ENCODE data around the gene SESN1.

SESN1 gene

DNA sequence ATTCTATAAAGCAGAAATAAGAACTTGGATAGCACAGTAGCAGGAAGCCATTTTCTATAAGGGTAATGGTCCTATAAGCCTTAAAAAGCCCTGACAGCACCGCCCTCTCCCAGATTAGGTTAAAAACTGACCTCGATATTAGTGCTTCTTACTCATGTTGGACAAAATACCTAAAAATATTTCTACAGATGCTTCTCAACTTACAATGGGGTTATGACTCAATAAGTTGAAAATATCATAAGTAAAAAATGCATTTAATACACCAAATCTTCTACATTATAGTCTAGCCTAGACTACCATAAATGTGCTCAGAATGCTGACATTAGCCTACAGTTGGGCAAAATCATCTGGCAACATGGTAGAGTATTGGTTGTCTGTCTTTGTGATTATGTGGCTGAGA is 70.3 kb downstream of the SESN1 start:
- no peak for FAIRE-seq

DNA sequence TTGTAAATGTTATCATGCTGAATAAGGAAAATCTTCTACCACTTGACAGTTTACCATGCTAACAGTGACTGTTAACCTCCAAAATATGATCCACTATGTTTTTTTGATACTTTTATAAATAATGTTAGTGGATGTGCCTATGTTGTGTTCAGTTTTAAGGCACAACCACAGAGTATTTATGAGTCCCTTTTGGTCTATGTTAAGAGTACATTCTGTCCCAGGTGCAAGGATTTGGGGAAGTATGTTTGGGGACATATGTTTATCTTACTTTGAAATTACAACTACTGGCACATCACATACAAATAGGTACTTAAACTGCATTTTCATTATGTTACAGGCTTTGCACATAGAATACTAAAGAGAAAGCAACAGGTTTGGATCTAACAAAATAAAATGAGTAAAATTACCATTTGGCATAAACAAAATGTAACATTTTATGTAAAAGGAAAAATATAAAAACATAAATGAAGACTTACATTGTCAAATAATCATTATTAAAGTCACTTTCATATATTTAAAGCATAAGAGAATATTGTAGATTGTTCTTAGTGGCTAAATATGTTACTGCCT is 71.2 kb downstream of the SESN1 start:
- peak; percentile 74 for FAIRE-seq

DNA sequence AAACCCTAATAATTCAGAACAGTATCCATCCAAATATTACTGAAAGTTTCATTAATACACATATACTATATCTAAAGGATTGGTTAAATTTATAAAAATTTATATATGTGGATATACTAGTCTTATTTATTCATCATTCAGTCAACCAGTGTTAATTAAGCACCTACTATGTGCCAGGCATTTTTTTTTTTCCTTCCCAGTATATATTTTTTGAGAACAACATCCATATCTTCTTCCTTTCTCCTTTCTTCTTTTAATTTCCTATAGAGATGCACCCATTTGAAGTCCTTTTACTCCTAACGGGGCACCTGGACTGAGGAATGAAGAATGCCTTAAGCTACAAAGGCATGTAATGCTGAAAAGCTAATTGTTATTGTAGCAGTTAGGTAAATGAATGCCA is 72.8 kb downstream of the SESN1 start:
- FAIRE-seq, result no peak

DNA sequence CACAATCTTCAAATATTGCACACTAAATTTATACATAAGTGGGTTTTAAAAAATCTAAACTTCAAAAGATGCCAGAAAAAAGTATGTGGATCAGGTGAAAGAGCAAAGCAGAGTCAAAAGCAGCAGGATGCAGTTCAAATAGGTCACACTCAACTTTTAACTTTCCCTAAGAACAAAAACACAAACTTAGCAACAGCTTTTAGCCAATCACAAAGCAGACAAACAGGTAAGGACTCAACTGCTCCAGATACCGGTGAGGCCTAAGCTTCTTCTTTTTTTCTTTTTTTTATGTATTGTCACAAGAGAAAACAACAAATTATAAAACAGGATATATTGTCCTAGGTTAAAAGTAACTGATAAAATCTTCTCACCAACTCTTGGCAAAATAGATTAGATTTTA is 74.7 kb downstream of the SESN1 start:
- FAIRE-seq, result peak; percentile 17

DNA sequence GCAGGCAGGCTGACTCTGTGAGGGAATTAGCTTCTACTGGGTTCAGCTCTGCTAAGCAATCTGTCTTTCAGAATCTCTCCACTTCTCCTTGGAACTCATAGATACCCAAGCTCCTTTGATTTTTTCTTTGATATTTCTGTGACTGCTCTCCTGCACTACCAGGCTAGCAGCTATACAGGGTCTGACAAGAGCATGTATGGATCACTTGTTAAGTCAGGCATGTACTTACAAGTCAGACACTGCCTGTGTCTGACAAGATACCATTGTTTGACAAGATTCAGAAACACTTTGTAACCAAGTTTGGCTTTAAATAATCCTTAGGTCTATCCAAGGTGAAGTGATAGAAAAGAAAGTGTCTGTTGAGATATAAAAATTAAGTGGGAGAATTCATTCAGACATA is 79.5 kb downstream of the SESN1 start:
- no peak for FAIRE-seq

DNA sequence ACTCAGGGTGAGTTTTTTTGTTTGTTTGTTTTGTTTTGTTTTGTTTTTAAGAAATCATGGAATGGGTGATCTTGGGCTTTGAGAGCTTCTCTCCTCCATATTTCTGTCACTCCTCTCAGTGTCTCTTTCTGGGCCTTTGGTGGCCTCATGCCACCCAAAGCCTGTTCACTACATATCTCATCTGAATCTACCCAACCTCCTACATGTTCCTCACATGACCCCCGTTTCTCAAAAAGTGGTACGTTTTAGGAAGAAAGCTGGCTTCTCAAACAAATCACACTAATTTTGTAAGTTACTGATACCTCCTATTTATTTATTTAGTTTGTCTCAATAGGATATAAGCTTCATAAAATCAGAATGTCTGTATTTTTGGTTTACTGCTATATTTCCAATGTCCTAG is 80.0 kb downstream of the SESN1 start:
- FAIRE-seq, result no peak

DNA sequence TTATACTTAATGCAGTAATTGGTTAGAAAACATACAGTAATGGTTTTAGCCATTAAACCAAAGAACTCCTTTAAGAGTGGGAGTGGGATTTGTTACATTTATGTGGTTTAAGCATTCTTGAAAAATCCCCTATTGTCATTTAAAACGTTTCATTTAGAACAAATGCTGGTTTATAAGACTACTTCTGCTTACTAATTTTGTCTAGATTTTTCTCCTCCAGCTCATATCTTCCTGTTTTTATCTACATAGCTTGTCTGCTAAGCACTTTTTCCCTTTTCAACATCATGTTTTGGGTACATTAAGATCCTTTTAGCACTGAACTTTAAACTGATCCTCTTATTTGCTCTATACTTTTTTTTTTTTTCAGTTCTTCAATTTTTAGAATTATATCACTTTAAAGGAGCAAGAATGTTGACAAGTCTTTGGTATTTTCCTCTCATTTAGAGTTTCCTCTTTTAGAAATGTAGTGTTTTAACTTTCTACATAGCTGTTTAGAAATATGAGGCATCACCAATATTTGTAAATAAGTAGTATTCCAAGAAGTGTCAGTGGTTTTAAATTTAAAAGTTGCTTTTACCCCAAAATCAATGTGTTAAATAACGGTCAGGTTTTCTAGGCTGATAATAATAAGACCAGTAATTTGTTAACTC is 80.9 kb downstream of the SESN1 start:
- no peak for FAIRE-seq

DNA sequence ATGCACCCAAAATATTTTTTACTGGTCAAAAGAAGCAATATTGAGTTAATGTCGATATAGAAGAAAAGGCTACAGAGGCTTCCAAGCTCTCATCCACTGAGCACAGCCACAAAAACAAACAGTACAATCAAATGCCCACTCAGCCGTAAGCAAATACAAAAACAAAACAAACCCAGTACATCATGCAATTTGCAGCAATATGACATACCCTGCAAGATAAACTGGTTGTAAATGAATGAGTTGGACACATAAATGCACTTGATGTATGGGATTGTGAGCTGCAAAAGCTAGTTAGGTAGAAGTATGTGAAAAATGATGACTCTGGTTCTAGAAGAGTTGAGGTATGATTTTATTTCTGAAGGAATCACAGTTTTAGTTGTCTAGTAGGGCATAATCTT is 83.9 kb downstream of the SESN1 start:
- peak; percentile 98 for FAIRE-seq

DNA sequence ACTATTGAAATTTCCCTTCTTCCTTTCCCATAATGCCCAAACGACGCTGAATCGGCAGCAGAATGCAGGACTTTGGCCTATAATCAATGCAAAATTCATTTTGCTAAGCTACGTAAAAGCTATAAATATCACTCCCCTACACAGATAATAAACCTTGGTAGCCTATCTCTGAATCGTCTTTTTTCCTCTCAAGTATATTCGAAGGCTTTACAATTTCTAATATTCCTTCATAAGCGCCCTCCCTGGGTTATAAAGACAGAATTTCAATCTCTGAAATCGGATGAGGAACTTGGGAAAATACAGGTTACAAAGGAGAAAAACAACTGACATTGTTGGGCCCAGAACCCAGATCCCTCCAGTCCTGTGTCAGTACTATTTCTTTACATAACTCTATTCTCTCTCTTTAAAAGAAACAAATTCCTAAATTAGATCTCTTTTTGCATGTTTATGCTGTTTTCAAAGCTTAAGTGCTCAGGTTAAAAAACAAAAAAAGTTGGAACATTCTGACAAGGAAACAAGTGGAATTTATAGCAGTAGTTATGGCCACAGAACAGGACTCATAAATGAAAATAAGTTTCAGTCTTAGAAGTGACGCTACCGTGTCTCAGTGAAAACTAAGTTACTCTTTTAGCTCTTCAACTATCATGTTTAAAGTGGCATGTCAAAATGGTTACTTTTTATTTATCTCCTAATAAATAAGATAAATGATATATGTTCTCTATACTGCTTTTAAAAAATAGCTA is 84.5 kb downstream of the SESN1 start:
- peak; percentile 51 for FAIRE-seq

DNA sequence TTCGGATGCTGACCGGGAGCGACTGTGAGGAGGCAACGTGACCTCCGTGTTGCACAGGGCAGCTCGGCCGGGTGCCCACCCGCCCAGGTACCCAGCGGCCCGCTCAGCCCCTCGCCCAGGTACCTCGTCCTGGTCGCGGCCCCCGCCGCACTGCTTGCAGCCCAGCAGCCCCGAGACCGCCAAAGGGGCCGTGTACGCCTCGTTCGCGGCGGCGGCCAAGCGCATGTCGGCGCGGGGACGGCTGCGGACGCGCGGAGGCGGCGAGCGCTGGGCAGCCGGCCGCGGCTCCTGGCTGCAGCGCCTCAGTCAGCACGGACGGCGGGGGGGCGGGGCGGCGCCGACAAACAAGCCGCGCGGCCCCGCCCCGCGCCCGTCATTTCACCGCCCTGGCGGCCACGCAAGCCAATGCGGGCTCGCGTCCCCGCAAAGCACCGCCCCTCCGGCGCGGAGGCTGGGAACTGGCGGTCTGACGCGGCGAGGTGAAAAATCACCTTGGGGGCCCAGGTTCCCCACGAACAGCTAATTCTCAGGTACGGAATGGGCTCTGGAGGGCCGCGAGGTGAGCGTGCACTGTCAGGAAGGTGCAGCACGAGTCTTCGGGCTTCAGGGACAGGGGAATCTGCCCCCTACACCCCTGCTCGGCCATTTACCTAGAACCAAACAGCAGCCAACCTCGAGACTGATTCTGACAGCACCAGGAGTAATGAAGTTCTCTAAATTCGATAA is 85.2 kb downstream of the SESN1 start:
- FAIRE-seq, result no peak

DNA sequence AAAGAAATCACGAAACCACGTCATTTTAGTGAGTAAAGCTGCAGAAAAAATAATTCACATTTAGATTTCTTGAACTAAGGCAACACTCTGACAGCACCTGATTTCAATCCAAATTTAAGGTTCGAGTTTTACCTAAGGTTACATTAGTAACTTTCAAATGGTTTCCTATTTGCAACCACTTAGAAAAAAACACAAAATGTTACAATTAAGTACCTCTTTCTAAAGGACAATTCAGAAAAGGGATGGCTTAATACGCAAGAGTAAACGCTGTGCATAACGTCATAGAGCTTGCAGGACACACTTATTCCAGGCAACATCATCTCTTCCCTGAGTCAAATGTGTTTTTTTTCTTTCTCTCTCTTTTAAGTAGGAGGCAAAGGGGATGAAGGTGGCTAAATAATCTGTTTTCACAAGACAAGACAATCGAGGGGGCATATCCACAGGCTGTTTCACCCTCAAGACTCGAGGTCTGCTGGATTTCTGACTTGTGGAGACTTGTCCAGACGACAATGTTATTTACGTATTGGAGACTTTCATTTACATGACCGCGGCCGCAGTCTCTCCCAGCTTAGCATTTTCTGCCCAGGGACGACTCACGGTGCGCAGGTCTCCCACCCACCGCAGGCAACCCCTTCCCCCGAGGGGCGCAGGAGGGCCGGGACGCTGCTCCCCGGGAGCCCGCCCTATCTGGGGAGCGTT is 86.0 kb downstream of the SESN1 start:
- peak; percentile 98 for FAIRE-seq

DNA sequence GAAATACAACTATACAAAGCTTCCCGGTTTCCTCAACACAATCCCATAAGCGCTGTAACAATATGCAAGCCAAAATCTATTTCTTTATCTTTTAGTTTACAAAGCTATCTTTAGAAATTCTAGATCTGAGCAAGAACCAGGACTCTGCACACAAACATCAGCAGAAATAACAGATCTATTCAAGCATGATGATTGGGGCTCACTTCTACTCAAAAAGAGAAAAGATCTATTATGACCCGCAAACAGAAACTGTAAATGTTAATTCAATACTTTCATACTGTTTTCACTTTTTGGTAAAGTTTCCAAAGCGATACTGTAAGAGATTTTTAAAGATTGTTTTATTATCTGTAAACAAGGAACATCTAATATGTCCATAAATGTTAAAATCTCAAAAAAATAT is 86.6 kb downstream of the SESN1 start:
- no peak for FAIRE-seq

DNA sequence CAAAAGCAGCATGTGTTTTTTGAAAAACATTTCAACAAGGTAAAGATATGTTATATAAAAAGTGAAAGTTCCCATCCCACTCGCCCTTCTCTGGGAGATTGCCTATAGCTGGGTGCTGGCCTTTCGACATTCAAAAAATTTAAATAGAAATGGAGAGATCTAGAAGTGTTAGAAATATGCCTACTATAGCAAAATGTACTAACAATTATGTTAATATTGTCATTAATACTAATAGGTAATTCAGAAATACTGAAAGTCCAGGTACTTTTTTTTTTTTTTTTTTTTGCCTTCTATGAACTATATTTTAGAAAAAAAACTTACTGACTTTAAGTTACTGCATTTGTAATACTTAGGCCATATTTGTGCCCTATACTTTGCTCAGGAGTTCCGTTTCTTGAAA is 87.1 kb downstream of the SESN1 start:
- no peak for FAIRE-seq

DNA sequence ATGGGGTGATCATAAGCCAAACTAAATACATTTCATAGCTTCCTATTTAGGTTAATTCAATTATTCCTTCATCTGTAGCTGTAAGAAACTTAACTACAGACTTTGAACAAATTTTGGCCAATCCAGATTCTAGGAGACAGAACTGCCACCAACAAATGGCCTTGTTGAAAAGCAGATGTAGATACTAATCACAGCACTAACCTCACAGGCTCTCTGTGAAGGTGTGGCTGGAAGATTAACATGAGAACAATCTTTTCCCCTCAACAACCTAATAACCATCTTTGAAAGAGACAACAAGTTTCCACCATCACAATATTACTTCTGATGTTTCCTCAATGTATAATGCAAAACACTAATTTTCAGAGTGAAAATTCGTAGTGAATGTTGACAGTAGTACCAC is 87.8 kb downstream of the SESN1 start:
- FAIRE-seq, result no peak

DNA sequence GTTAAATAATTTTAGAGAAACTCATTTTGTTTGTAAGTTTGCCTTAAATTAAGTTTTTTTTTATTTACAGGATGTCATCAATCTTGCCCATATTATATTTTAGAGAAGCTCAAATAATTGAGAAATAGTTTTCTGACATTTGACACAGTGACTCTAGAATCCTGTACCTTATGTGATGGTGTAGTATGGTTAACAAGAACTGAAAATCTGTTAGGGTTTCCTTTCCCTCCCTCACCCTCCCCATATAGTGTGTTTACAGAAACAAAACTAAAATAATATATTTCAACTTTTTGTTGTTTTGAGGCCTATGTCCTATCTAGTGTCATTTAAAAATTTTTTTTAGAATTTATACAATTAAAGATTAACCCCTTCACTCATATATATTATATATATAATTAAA is 91.8 kb downstream of the SESN1 start:
- FAIRE-seq, result peak; percentile 41

DNA sequence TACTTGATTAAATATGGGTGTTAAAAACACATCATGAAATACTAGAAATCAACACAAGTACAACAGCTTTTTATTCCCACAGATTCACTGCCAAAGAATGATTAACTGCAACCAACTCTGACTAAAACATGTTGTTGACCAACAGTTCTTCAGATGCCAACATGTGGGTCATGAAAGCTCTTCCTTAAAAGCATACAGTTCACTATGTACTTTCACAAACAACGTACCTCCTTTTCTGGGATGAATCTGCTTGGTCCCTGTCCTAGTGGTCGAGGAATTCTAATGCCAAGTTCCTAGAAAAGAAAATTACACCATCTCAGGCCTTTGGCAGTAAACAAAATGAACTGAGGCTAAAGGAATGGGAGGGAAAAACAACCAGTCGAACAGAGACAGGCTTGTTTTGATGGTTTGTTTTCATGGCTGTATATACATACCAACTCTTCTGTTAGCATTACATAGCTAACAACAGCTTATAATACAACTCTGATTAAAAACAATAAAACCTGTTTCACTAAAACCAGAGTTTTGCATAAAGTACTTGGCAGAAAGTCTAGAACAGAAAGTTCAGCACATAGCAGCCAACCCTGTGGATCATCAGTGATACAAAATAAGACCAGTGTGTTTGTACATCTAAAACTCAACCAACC is 92.5 kb downstream of the SESN1 start:
- FAIRE-seq, result peak; percentile 89

DNA sequence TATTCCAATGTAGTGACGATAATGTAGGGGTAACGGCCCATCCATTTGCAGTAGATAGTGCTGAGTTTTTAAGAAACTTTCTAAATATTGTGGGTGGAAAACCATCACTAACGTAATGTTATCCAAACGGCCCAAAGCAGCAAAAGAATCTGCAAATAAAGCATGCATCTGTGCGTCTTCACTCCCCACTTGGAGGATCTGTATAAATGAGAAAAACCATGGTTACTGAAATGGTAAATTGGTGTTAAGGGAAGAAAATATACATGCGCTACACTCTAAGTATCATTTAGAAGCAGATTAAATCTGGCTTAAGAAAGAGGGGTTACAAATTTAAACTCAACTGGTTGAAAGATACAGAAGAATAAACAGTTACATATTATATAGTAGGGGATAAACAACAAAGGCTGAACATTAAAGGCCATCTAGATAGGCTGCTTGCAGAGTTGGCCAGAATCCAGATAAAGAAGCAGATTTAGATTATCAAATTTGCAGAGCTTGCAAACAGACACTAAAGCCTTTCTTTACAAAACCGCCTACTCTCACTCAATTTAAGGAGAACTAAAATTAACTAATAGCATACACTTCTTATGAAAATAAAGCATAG is 93.3 kb downstream of the SESN1 start:
- FAIRE-seq, result peak; percentile 92

DNA sequence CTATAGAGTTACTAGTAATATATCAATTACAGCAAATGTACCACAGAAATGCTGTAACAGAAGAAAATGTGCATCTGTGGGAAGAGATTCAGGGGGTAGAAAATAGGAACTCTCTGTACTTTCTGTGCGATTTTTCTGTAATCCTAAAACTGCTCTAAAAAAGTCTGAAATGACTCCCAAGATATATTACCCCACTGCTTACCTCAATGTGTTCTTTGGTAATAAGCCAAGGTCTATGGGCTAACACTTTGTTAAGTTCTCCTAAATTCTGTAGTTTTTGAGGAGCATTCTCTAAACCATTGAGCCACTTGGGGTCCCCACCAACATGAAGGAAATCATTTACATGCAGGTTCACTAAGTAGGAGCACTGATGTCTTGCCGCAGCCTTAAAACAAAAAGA is 94.4 kb downstream of the SESN1 start:
- FAIRE-seq, result no peak

DNA sequence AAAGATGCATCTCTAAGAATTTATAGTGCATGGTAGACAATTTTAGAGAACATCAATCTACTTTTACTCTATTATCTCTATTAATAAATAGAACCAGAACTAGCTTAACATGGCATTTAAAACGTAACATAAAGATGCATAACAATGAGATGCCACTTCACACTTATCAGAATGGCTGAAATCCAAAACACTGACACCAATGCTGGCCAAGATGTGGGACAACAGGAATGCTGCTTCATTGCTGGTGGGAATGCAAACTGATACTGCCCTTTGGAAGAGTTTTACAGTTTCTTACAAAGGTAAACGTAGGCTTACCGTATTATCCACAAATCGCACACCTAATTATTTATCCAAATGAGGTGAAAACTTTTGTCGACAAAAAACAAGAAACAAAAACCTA is 95.2 kb downstream of the SESN1 start:
- peak; percentile 62 for FAIRE-seq

DNA sequence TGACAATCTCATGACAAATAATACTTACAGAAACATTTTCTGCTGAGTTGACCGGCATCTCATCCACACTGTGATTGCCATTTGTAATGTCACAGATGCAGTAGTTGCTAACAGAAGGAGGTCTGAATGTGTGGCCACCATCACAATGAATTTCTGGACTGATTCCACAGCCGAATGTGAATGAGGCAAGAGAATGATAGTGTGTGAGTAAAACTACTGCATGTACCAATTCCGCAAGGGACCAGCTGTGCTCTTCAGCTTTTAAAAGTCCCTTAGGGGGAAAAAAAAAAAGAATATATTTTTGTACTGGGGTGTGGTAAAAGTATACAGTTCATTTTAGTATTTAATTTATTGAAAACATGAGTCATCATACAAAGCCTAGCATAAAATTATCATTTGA is 96.2 kb downstream of the SESN1 start:
- FAIRE-seq, result no peak

DNA sequence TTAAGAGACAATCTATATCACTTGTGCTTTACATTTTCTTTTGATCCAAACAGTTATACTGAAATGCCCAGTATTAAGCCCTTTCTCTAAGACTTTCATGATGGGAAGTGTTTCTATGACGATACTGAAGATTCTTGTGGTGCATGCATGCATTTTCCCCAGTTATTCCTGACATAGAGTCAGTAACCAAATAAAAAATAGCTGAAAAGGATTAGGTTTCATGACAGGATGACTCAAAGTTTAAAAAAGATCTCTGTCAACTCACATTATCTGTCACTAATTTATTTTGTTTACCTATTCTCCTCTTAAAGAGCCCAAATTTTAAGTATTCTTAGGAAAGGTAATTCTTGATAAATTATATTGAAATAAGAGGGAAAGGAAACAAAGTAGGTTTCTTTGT is 98.4 kb downstream of the SESN1 start:
- FAIRE-seq, result no peak

DNA sequence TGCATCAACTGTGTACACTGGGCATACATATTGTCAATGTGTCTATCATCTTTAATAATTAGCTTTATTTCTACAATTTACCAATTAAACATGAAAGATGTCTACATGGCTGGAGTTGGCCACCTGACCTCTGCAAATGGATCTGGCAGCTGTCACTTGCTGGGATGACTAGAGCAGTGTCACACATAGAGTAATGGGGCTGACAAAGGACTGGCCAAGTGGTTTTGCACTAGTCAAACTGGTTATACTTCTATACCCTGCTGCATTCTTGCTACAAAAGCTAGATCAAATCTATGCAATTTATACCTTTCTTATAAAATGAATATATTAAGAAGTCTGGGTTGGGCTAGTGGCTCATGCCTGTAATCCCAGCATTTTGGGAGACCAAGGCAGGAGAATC is 99.3 kb downstream of the SESN1 start:
- peak; percentile 72 for FAIRE-seq

Data from islet of Langerhans (tissue), 1 donor.